AG09319 (cell line): ENCODE results near the gene TMEM178B.

Experiments used
- DNase-seq: peaks from one replicate; pipeline ENCODE4 v3.0.0-alpha.2; 2010; ENCODE audit warnings: low read depth; ENCODE audit errors: extremely low read depth
- TF ChIP-seq, protein P1 (sequence below): IDR thresholded peaks from 2 replicates; pipeline ENCODE4 v1.5.1; 2011; ENCODE audit warnings: low read depth, mild to moderate bottlenecking, inconsistent platforms, low read length, moderate library complexity

The TMEM178B gene

DNA sequence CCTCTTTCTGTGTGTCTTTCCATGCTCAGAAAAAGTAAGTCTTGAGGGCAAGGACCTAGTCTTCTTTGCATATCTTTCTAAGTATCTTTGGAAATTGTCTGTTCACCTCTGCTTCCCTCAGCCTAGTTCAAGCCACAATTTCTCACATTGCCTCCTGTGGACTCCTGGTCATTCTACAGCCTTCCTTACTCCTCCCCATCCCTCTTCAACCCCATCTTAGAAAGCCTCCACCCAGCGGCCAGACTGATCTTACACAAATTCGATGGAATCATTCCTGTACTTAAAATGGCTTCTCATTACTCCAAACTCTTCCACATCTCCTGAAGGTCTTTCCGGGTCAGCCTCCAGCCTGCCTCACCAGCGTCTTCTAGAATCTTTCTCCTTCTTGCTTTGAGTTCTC, 453.2 kb downstream of the TMEM178B start:
- DNase-seq = no peak
- TF ChIP-seq, protein P1, sequence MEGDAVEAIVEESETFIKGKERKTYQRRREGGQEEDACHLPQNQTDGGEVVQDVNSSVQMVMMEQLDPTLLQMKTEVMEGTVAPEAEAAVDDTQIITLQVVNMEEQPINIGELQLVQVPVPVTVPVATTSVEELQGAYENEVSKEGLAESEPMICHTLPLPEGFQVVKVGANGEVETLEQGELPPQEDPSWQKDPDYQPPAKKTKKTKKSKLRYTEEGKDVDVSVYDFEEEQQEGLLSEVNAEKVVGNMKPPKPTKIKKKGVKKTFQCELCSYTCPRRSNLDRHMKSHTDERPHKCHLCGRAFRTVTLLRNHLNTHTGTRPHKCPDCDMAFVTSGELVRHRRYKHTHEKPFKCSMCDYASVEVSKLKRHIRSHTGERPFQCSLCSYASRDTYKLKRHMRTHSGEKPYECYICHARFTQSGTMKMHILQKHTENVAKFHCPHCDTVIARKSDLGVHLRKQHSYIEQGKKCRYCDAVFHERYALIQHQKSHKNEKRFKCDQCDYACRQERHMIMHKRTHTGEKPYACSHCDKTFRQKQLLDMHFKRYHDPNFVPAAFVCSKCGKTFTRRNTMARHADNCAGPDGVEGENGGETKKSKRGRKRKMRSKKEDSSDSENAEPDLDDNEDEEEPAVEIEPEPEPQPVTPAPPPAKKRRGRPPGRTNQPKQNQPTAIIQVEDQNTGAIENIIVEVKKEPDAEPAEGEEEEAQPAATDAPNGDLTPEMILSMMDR = no peak

DNA sequence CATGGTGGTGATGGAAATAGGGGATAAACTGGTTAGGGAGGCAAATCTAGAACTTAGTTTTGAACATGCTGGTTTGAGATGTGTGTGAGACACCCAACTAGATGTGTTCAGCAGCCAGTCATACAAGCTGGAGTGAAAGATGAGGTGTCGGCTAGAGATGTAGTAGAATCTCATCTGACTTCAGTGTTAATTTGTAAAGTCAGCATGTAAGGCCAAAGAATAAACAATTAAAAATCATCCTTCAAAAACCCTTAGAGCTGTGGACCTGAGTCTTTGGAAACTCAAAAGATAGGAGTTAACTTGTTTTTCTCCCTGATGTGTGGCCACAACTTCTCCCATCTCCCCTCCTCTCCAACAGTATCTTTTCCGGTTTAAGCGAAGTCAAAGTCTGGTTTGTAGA, 454.5 kb downstream of the TMEM178B start:
- TF ChIP-seq, protein P1 = no peak
- no peak for DNase-seq
